ENCODE results near the gene SUPT4H1.
A peak's percentile ranks its signal among the peaks of the same experiment; 100 is the strongest.

Gene SUPT4H1

DNA sequence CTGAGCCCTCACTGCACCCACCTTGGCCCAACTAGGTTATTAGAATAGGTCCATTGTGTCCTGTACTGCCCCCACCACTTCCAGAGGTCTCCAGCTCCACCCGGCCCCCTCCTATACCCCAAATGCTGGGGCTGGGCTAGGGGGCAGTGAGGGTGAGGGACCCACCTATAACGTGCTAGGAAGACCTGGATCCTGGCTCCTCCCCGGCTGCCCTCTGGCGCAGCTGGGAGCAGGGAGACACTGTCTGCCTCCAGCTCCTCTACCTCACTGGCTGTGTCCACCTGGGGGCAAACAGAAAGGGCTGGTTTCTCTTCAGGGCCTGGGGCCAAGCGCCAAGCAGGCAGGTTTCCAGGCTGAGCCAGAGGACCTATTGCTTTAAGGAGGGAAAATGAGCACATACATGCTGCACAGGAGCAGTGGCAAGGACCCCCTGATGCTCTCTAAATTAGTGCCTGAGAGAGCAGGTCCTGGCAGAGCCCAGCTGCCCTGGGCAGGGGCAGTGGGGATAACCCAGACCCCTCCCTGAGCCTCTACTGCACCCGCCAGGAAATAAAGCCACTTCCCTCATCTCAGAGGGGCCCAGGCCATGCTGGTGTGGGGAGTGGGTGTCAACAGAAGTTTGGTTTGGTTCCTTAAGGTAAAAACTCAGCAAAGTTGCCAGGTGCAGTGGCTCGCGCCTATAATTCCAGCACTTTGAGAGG, 35.6 kb downstream of the SUPT4H1 start:
- DNase-seq: no peak

DNA sequence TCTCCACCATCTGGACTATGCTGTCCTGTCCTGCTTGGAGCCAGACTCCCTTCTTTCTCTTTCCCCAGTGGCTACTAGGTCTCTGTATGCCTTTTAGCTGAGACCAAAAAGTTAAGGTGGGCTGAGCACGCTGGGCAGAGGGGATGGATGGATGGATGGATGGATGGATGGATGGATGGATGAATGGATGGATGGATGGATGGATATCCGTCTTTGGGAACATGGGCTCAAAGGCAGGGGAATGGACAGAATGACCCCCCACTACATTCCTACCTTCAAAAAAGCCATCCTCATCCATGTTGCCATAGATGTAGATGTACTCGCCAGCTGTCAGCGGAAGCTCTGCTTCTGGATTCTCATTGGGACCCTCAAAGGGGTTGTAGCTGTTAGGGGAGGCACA, 36.3 kb downstream of the SUPT4H1 start:
- no peak for DNase-seq

DNA sequence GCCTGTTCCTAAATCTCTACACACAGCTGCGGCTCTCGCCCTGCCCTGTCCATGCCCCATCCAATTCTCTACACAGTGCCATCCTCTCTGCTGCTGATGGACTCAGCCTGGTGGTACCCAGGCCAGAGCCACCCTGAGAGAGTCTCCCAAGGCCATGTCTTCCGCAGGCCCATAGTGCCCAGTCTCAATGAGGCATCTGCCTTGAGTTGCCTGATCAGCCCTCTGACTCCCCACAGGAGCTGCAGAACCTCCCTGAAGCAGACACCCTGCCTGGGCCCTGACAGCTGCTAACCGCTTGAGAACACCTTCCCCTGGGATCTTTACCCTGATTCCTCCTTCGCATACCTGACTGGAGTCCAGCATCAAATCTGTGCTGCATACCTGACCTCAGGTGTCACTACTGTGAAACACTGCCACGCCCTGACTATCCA, 36.7 kb downstream of the SUPT4H1 start:
- DNase-seq: no peak

DNA sequence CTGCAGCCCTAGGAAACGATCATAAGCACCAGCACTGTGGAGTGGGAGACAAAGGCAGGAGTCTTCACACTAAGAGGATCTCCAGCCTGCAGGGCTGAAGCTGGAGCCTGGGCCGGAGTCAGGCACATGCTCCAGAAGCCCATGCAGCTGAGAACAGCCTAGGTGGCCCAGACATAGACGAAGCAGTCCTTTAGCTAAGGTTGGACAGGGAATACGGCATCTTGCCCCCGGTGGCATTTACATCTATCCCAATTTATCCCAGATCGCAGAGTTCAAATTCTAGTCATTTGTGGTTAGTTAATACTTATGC, 37.3 kb downstream of the SUPT4H1 start:
- no peak for DNase-seq

DNA sequence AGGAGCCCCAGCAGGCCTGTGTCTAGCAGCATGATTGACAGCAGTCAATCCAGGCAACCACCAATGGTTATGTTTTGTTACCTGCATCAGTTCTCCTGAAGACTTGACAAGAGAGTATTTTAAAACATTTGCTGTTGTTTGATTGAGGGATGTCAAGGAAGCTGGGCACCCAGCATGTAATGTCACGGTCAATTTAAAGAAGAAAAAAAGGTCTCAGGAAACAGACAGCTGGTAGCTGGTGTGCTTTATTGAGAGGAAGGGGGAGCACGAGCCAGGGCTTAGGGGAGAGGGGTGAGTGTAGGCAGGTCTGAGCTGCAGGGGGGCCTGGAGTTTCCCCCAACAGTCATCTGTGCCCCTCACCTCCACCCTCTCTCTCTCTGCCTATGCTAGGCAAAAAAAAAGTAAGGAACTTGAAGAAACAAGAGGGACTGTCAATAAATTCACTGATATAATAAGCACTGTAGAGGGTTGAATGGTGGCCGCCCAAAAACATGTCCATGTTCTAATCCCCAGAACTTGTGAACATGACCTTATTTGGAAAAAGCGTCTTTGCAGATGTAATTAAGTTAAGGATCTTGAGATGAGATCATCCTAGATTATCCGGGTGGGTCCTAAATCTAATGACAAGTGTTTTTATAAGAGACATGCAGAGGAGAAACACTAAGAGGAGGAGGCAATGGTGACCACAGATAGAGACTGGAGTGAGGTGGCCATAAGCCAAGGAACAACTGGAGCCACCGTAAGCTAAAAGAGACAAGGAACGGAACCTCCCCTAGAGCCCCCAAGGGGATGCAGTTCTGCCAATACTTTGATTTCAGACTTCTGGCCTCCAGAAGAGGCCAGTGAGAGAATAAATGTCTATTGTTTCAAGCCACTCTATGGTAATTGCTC, 37.9 kb downstream of the SUPT4H1 start:
- no peak for DNase-seq

DNA sequence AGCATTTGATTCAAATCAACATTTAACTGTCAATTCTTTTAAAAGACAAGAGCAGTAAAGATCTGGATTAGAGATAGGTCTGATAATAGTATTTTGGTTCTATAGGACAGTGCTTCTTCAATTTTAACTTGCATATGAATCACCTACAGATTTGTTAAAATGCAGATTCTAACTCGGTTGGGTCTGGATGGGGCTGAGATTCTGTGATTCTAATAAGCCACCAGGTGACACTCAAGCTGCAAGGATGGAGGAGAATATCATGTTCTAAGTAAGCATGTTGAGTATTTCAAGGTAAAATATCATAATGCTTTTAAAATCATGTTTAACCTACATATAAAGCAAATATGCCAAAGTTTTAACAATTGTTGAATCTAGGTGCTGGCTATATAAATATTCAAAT, 39.2 kb downstream of the SUPT4H1 start:
- DNase-seq: no peak

DNA sequence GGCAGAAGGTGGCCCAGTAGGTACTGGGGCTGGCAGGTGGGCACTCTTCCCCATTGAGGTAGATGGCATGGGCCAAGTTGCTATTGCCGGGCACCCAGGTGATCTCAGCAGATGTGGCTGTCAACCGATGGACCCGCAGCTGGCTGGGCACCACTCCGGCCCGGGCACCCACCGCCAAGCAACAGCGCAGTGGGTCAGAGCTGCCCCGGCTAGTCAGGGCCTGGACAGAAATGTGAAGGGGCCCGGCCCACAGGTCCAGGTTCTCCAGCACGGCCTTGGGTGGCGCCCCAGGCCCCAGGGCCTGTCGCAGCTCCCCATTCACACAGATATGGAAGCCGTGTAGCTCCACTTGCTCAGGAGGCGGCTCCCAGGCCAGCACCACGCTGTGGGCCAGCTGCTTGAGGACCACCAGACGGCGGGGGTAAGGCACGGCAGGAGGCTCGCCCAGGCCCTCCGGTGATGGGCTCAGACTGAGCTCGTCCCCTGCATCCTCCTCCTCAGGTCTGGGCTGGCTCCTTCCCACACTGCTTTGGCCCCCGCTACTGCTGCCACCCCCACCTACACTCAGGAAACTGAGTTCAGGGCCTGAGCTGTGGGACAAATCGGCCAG, 39.9 kb downstream of the SUPT4H1 start:
- DNase-seq: no peak

GRCh38 chr17:58311429-58311894, 40.5 kb downstream of the SUPT4H1 start:
- DNase-seq: no peak

GRCh38 chr17:58310511-58311428, 41.2 kb downstream of the SUPT4H1 start:
- DNase-seq: no peak

GRCh38 chr17:58309918-58310259, 42.1 kb downstream of the SUPT4H1 start:
- no peak for DNase-seq

GRCh38 chr17:58308985-58309917, 42.8 kb downstream of the SUPT4H1 start:
- DNase-seq: no peak

DNA sequence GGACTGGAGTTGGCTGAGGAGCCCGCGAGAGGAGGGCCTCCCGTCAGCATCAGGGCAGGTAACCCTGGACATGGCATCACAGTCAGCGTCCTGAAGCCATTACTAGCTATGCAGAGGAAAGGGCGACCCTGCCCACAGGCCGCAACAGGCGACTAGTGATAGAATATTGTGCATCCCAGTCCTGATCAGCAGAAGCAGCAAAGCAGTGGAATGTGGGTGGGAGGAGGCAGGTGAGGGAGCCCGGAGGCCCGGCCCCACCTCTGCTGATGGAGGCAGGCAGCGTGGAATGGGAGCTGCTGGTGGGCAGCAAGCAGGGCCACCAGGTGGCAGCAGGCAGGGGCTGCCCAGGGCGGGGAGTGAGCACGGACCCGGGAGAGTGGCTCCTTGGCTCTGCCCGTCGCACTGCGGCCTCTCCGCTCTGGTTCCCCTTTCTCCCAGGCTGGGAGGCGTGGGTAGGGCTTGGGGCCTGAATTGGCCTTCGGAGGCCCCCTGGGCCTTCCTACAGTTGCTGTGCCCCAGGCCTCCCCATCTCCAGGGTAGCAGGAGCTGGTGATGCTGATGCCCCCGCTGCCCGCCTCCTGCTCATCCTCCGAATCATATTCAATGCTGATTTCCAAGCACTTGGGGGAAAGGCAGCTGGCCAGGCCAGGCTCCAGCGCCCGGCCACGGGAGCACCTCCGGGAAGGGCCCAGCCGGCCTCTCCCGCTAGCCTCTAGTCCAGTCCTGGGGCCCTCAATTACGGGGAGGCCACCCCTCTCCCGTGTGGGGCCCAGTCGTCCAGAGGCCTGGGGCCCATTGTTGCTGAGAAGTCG, 43.6 kb downstream of the SUPT4H1 start:
- no peak for DNase-seq

DNA sequence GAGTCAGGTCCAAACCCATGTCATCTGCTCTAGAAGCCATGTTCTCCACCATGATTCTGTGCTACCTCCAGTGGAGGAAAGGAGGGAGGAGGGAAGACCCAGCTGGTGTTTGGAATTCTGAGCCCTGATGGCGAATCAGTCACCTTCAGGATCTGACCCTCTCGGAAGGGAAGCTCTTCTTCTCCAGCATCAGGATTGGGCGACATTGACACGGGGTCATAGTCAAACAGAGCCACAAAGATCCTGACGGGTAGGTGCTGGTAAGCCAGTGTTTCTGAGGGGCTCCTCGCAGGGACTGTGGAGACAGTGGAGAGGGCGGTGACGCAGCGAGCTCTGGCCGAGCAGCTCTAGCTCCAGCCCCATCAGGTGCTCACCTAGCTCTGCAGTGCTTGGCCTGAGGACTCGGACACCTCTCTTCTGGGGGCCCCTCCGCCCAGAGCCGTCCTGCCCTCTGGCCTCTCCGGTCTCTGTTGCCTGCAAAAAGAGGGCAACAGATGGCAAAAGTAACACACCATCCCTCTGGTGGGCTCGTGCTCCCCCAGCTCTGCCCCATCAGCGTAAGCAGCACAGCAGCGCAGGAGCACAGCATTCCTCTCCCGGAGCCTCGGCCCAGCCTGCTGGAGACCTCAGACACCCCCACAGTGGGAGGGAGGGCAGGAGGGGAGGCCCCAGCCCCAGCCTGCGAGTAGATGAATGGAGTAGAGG, 44.4 kb downstream of the SUPT4H1 start:
- no peak for DNase-seq

GRCh38 chr17:58306131-58306951, 45.7 kb downstream of the SUPT4H1 start:
- DNase-seq: no peak

DNA sequence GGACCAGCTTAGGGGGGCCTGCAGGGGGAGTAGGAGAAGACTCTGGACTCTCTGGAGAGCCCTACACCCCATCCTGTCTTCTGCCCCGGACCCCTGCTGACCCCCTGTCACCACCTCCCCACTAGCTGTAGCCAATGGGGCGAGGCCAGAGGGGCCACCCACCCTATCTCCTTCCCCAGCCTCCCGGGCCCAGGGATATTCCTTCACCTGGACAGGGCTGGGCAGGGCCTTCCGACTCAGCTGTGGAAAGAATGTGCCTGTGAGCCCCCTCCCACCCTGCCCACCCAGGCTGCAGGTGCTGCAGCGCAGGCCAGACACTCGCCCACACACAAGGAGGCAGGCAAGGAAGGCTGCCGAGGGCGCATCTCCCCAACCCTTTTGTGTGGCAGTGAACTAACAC, 46.4 kb downstream of the SUPT4H1 start:
- DNase-seq: no peak

- no peak for DNase-seq
Measured at GRCh38 chr17:58304750-58305486, 47.1 kb downstream of the SUPT4H1 start.

- DNase-seq: peak; percentile 15 to 66 (median 35)
Measured at GRCh38 chr17:58303971-58304749, 47.8 kb downstream of the SUPT4H1 start.
